GM18909 (cell line): Measurements from ENCODE around the gene C2CD4B.

Experiments
- ATAC-seq: cut with Tn5 transposase; IDR thresholded peaks from one replicate; pipeline ENCODE4 v1.9.1; 2021; ENCODE audit warnings: mild to moderate bottlenecking; ENCODE audit not compliant: unreplicated experiment, poor library complexity

C2CD4B gene

DNA sequence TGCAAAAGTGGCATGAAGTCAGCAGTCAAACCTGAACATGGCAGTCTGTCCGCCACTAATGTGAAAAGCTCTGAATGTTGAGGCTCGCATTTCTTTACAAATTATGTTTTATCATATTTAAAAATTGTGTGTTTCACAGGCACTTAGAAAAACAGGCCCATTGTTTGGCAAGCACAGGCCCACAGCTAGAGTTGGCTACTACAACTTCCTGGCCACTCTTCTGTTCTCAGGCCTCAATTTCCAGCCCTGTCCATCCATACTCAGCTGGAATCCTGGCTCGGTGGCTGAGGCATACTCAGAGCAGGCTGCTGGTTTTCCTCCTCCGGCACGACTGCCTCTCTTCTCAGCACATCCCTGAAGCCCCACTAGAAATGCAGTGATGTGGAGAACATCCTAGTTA is 44.3 kb downstream of the C2CD4B start:
- no peak for ATAC-seq

DNA sequence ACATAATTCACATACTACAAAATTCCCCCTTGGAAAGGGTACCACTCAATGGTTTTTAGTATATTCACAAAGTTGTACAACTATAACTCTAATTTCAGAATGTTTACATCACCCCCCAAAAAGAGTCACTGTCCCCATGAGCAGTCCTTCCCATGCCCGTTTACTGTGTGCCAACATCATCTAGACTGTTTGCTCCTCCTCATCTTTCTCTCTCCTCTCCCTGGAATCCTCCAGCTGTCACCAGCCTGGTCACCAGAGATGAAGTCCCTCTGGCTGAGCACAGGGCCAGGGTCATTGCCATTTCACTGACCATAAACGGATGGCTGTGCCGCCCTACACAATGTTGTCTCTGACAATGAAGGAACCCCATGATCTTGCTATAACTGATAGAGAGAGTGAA is 45.2 kb downstream of the C2CD4B start:
- ATAC-seq, result no peak

DNA sequence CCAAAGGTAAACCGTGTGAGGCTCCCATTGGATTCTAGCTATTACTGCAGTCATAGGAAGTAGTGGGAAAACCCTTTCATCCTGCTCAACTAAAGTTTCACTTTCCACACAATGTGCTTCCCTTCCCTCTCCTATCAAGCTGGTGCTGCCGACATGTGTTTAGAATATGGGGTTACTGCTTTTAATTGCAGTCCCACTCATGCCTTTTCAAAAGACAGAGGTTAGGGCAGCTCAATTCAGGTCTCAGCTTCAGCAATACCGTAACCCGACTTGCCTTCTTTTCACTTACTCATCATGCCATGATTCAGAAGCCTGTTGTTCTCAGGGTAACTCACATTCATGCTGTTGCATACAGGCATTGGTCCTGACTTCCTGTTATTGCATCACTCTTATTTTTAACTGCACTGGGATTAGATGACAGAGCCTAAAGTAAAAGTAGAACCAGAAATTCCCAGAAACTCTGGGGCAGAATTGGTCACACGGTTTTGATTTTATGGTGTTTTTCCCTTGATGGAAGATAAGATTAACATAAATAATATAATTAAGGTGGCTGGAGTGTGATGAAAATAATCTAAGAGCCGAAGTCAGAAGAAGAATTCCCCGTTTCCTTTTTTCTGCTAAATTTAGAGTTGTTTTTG is 45.7 kb downstream of the C2CD4B start:
- ATAC-seq, result no peak

DNA sequence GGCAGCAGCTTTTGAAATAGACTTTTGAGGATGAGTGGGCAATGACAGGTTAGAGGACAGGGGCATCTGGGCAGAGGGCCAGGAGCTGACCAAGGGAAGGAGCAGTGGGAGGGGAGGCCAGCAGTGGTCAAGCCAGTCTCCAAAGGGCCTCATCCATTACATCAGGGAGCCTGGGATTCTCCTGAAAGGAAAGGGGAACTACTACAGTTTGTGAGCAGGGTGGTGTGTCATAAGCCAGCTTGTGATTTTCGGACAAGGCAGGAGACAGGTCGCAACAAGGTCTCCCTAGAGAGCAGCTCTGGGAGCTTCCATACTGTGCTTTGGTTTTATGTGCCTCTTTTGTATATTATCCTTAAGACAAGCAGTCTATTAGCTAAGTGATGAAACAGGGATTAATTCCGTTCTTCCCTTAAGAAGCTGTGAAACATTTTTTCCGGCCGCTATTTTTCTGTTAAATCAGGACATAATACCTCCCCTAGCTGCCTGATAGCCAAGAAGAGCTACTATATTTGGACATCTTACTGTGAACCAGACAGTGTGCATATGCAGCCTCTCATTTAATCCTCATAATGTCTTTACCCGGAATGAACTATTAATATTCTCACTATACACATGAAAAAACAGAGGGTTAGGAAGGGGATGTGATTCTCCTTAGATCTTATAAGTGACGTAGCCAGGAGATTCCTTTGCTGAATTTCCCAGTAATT is 46.4 kb downstream of the C2CD4B start:
- no peak for ATAC-seq

DNA sequence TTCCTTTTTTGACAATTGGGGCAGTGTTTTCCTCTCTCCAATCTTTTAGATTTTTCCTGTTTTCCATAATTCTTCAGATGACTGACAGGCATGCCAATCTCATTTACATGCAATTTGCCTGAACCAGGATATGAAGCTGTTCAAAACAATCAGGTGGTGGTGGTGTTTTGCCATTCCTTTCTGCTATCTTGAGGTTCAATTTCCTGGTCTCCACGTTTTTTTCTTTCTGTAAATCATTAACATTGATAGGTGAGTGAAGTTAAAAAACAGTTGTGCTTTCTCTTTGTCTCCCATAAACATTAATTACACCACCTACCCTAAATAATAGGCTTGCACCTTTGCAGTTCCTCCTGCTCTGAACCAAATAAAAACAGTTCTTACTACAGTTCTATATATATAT is 49.2 kb downstream of the C2CD4B start:
- ATAC-seq, result no peak
